NCI-H128 (cell line): ENCODE measurements around the gene EXTL2.
A peak's percentile ranks its signal among the peaks of the same experiment; 100 is the strongest.
"Not testable (repeated sequence)": the region's sequence is repeated elsewhere in the genome, so short reads cannot be mapped to it uniquely, and the experiment has no call there.

ENCODE experiments used
- DNase-seq: peaks from one replicate; lab custom pipeline; 2025; ENCODE audit not compliant: unreplicated experiment; lab: John Stamatoyannopoulos, UW

Gene EXTL2

GRCh38 chr1:100902365-100902764 is 7.7 kb upstream of the EXTL2 start:
- DNase-seq, result no peak

- DNase-seq, result no peak
These were observed 1.9 kb upstream of the EXTL2 start for GRCh38 chr1:100896481-100896982.

- DNase-seq, result peak; percentile 64
These were observed 1.2 kb upstream of the EXTL2 start, which contains the start of gene SLC30A7 for GRCh38 chr1:100895540-100896480. TSS of gene SLC30A7 (plus strand) at chr1:100896090. CDS start at chr1:100896263, 173 bp downstream.

- DNase-seq, result no peak
These were observed 924 bp downstream of the EXTL2 start for GRCh38 chr1:100893718-100894117.

GRCh38 chr1:100892554-100892953 is 2.1 kb downstream of the EXTL2 start:
- no peak for DNase-seq

- DNase-seq, result no peak
These were observed 3.3 kb downstream of the EXTL2 start for GRCh38 chr1:100891380-100891779.

GRCh38 chr1:100889869-100890482 is 4.7 kb downstream of the EXTL2 start:
- DNase-seq, result not testable (repeated sequence)

- DNase-seq, result not testable (repeated sequence)
These were observed 5.6 kb downstream of the EXTL2 start for GRCh38 chr1:100889007-100889406.

GRCh38 chr1:100883963-100884362 is 10.7 kb downstream of the EXTL2 start:
- no peak for DNase-seq

GRCh38 chr1:100882698-100883097 is 11.9 kb downstream of the EXTL2 start:
- DNase-seq, result no peak

- DNase-seq, result no peak
These were observed 13.0 kb downstream of the EXTL2 start for GRCh38 chr1:100881687-100882086.

GRCh38 chr1:100879422-100879821 is 15.2 kb downstream of the EXTL2 start:
- DNase-seq, result no peak

GRCh38 chr1:100876291-100876690 is 18.4 kb downstream of the EXTL2 start:
- no peak for DNase-seq

- DNase-seq, result no peak
These were observed 19.4 kb downstream of the EXTL2 start for GRCh38 chr1:100875228-100875627.

GRCh38 chr1:100874433-100874832 is 20.2 kb downstream of the EXTL2 start:
- DNase-seq, result no peak

- no peak for DNase-seq
These were observed 24.6 kb downstream of the EXTL2 start for GRCh38 chr1:100869996-100870395.

- no peak for DNase-seq
These were observed 26.2 kb downstream of the EXTL2 start for GRCh38 chr1:100868364-100868995.

- no peak for DNase-seq
These were observed 27.8 kb downstream of the EXTL2 start for GRCh38 chr1:100866901-100867206.

- no peak for DNase-seq
These were observed 28.4 kb downstream of the EXTL2 start for GRCh38 chr1:100866041-100866900.

- no peak for DNase-seq
These were observed 32.1 kb downstream of the EXTL2 start for GRCh38 chr1:100862591-100862990.

GRCh38 chr1:100861379-100861778 is 33.3 kb downstream of the EXTL2 start:
- no peak for DNase-seq
